SK-N-MC (cell line): ENCODE measurements around the gene ATRNL1.

Source experiments
- EZH2 ChIP-seq: fragments of 200-600 bp; sonication (generic); IDR thresholded peaks from one replicate; pipeline ENCODE4 v1.6.1; 2017; ENCODE audit warnings: antibody characterized with exemption
- FOXP2 ChIP-seq: optimal IDR thresholded peaks from 2 replicates; pipeline ENCODE3; 2011; ENCODE audit warnings: mild to moderate bottlenecking, moderate library complexity; ENCODE audit not compliant: insufficient read depth; ENCODE audit errors: extremely low read length, control extremely low read depth
- POLR2AphosphoS5 ChIP-seq: IDR thresholded peaks from 2 replicates; pipeline ENCODE4 v1.6.1; 2012; ENCODE audit warnings: mild to moderate bottlenecking, low read depth, low read length, borderline replicate concordance

GRCh38 chr10:115043719-115044118, 49.4 kb upstream of the ATRNL1 start:
- no peak for TF ChIP-seq POLR2AphosphoS5
- TF ChIP-seq EZH2 = no peak
- no peak for TF ChIP-seq FOXP2
